ENCODE measurements around the gene CCDC14. TPM values are rescaled to one million over a fixed set of nuclear protein-coding genes. Genes with fewer than 3 reads are reported as not detected.
A peak's percentile ranks its signal among the peaks of the same experiment; 100 is the strongest.

CCDC14 gene
- total and polyA plus RNA-seq, 9 of the 15 experiments (the other 6 are each of a cell fraction or from before 2014, with no cell fraction given) = 18.6 to 107 (median 57.3) TPM

DNA sequence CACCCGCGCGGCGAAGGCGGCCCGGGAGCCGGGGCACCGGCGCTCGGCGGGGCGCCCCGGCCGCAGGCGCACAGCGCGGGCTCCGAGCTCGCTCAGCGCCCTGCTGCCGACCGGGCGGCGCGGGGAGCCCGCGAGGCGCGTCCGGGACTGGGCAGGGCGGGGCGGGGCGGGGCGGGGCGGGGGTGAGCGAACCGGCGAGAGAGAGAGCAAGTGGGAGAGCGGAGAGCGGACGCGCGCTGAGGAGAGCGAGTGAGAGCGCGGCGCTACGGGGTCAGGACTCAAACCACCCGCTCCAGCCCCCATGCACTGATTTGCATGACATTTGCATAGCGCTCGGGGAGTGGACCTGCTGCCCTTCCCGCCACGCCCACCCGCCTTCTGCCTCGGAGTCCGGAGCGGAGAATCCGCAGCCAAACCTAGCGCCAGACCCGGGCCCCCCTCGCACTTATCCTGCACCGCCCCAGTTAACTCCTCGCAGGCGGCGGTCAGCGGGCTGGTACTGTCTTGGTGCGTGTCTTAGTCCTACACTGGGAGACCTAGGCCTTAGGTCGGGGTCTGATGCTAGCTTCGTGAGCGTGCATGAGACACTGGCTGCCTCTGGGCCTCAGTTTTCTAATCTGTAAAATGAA is 76.7 kb downstream of the CCDC14 start, which contains the start of gene MYLK (continued):
- TF ChIP-seq, protein P1, sequence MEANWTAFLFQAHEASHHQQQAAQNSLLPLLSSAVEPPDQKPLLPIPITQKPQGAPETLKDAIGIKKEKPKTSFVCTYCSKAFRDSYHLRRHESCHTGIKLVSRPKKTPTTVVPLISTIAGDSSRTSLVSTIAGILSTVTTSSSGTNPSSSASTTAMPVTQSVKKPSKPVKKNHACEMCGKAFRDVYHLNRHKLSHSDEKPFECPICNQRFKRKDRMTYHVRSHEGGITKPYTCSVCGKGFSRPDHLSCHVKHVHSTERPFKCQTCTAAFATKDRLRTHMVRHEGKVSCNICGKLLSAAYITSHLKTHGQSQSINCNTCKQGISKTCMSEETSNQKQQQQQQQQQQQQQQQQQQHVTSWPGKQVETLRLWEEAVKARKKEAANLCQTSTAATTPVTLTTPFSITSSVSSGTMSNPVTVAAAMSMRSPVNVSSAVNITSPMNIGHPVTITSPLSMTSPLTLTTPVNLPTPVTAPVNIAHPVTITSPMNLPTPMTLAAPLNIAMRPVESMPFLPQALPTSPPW (CRISPR knock-in tag; IDR thresholded peaks at IDR 0.05) = peak; percentile 76
- TF ChIP-seq ZZZ3 (IDR thresholded peaks at IDR 0.05) = no peak
- 0 out of 2 replicates have a peak, but pooled peaks have one; percentile 28 for TF ChIP-seq CXXC5 (CRISPR knock-in tag; IDR thresholded peaks at IDR 0.05)
- TF ChIP-seq, protein P2, sequence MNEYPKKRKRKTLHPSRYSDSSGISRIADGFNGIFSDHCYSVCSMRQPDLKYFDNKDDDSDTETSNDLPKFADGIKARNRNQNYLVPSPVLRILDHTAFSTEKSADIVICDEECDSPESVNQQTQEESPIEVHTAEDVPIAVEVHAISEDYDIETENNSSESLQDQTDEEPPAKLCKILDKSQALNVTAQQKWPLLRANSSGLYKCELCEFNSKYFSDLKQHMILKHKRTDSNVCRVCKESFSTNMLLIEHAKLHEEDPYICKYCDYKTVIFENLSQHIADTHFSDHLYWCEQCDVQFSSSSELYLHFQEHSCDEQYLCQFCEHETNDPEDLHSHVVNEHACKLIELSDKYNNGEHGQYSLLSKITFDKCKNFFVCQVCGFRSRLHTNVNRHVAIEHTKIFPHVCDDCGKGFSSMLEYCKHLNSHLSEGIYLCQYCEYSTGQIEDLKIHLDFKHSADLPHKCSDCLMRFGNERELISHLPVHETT (CRISPR knock-in tag; conservative IDR thresholded peaks at IDR 0.05 in 1 of 2, IDR thresholded peaks at IDR 0.05 in 1 of 2) = 0 out of 4 replicates have a peak, but pooled peaks of 1 of the 2 experiments have one; percentile 50
- TF ChIP-seq ZC3H11A (IDR thresholded peaks at IDR 0.05; ENCODE audit: low read depth, low read length) = no peak
- TF ChIP-seq RBM39 (optimal IDR thresholded peaks at IDR 0.05; ENCODE audit: low read depth, low read length) = no peak
- no peak for TF ChIP-seq USF2 (CRISPR knock-in tag; IDR thresholded peaks at IDR 0.05)
- no peak for TF ChIP-seq HCFC1 (IDR thresholded peaks at IDR 0.05; ENCODE audit: low read depth, low read length)
- no peak for TF ChIP-seq ZBTB11 (CRISPR knock-in tag; IDR thresholded peaks at IDR 0.05)
